ENCODE data around the gene LLGL2. TPM values are rescaled to one million over a fixed set of nuclear protein-coding genes. Genes with fewer than 3 reads are reported as not detected.

LLGL2 gene
- total and polyA plus RNA-seq, 7 donors: 1.4 to 3.3 (median 1.5) TPM

DNA sequence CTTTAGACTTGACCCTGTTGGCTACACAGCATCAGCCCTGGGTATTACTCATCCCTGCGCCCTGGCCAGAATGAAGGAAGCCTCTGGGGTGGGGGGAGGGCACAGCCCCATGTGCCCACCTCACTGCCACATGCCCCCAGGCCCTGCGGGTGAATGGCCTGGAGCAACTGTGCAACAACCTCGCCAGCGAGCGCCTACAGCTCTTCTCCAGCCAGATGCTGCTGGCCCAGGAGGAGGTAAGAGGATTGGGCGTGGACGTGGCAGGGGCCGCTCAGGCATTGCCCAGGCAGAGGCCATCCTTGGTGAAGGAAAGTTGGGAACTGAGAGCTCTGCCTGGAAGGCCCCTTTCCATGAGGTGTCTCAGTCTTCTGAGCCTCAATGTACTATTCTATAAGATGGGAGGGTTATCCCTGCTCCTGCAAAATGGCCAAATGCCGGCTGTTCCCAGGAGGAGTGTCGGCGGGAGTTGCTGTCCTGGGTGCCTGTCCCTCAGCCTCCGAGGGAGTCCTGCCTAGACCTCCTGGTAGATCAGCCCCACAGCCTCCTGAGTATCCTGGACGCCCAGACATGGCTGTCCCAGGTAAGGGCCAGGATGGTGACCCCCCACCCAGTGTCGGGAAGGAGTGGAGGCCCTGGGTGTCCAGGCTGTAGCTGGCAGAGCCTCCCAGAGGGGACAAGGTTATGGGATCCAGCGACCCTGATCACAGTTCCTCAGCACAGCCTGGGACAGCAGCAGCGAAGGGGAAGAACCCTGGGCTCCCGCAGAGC is 71.0 kb downstream of the LLGL2 start:
- Histone ChIP-seq H3K27ac (no peak overlapping the region), H3K4me3 (no peak overlapping the region), H3K27me3 (ENCODE audit: insufficient read depth in 3 of 3, low read length in 2 of 3) (no peaks in the 10 kb centered on the region), H3K36me3 (ENCODE audit: insufficient read depth in 1 of 2, low read depth in 1 of 2) (no peaks in the 10 kb centered on the region), H3K4me1 (no peaks in the 10 kb centered on the region), H3K9me3 (no peaks in the 10 kb centered on the region)
- intact Hi-C loops (cut with DNase I): no loop called here
- TF ChIP-seq, protein P1, sequence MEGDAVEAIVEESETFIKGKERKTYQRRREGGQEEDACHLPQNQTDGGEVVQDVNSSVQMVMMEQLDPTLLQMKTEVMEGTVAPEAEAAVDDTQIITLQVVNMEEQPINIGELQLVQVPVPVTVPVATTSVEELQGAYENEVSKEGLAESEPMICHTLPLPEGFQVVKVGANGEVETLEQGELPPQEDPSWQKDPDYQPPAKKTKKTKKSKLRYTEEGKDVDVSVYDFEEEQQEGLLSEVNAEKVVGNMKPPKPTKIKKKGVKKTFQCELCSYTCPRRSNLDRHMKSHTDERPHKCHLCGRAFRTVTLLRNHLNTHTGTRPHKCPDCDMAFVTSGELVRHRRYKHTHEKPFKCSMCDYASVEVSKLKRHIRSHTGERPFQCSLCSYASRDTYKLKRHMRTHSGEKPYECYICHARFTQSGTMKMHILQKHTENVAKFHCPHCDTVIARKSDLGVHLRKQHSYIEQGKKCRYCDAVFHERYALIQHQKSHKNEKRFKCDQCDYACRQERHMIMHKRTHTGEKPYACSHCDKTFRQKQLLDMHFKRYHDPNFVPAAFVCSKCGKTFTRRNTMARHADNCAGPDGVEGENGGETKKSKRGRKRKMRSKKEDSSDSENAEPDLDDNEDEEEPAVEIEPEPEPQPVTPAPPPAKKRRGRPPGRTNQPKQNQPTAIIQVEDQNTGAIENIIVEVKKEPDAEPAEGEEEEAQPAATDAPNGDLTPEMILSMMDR (IDR thresholded peaks at IDR 0.05): no peak
- ATAC-seq: no peak
- 72 to 87% (median 74%) methylated on average over 17 of the region's 17 CpGs for WGBS, 3 donors
- DNase-seq: no peak

GRCh38 chr17:75601057-75601987 is 75.8 kb downstream of the LLGL2 start:
- H3K36me3 ChIP-seq (ENCODE audit: insufficient read depth in 1 of 2, low read depth in 1 of 2): no peaks in the 10 kb centered on the region

DNA sequence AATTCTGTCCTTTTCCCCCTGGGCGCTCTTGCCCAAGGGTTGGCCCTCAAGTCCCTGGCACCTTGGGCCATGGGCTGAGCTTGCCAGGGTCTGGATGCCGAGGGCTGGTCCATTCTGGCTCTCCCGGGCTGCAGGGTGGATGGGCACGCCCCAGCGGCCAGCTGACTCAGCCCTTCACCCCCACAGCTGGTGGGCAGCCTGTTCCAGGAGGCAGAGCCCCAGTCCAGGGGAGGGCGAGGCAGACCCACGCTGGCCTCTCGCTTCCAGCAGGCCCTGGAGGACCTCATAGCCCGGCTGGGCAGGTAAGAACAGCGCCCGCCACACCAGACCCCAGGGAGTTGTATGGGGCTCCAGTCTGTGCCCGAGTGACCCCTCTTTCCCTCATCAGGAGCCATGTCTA is 77.1 kb downstream of the LLGL2 start:
- ATAC-seq (peak in 3 of 4 donors; percentile 11 to 25 (median 15)), DNase-seq (no peak)
- H3K4me1 ChIP-seq: no peaks in the 10 kb centered on the region
- intact Hi-C loops (cut with DNase I): no loop called here
- H3K27ac ChIP-seq: no peak overlapping the region
- no peak overlapping the region for H3K4me3 ChIP-seq
- H3K9me3 ChIP-seq: no peaks in the 10 kb centered on the region
- TF ChIP-seq, protein P1 (IDR thresholded peaks at IDR 0.05): no peak
- H3K36me3 ChIP-seq (ENCODE audit: insufficient read depth in 1 of 2, low read depth in 1 of 2): no peaks in the 10 kb centered on the region
- no peaks in the 10 kb centered on the region for H3K27me3 ChIP-seq (ENCODE audit: insufficient read depth in 3 of 3, low read length in 2 of 3)
- 50 to 74% (median 51%) methylated on average over 10 to 12 of the region's 12 CpGs for WGBS, 3 donors

More at GRCh38 chr17:75601057-75601987, 75.8 kb downstream of the LLGL2 start:
- Histone ChIP-seq H3K27me3 (ENCODE audit: insufficient read depth in 3 of 3, low read length in 2 of 3) (no peaks in the 10 kb centered on the region), H3K4me3 (no peak overlapping the region), H3K4me1 (no peaks in the 10 kb centered on the region), H3K9me3 (no peaks in the 10 kb centered on the region), H3K27ac (no peak overlapping the region)
- WGBS, 3 donors: 59 to 79% (median 64%) methylated on average over 28 of the region's 28 CpGs
- intact Hi-C loops (cut with DNase I): no loop called here
- TF ChIP-seq, protein P1 (IDR thresholded peaks at IDR 0.05): peak; percentile 53
- peak in 1 of 2 donors; percentile 46 for DNase-seq
- ATAC-seq: peak; percentile 42 to 71 (median 62)

GRCh38 chr17:75603123-75603522 is 77.6 kb downstream of the LLGL2 start:
- DNase-seq (no peak), ATAC-seq (peak in 2 of 4 donors; percentile 21 to 23)
- Histone ChIP-seq H3K36me3 (ENCODE audit: insufficient read depth in 1 of 2, low read depth in 1 of 2) (no peaks in the 10 kb centered on the region), H3K9me3 (no peaks in the 10 kb centered on the region), H3K4me1 (no peaks in the 10 kb centered on the region), H3K27me3 (ENCODE audit: insufficient read depth in 3 of 3, low read length in 2 of 3) (no peaks in the 10 kb centered on the region), H3K27ac (no peak overlapping the region), H3K4me3 (no peak overlapping the region)
- 65 to 86% (median 78%) methylated on average over 8 to 9 of the region's 9 CpGs for WGBS, 3 donors
- TF ChIP-seq, protein P1 (IDR thresholded peaks at IDR 0.05): no peak
- intact Hi-C loops (cut with DNase I): no loop called here

Data from psoas muscle (tissue), 8 donors.